ENCODE data around the gene FGF14. TPM values are rescaled to one million over a fixed set of nuclear protein-coding genes. Genes with fewer than 3 reads are reported as not detected.
A peak's percentile ranks its signal among the peaks of the same experiment; 100 is the strongest.

The FGF14 gene
- total RNA-seq, 4 donors from 2014 or later, result 0.12 to 3.5 (median 1.3) TPM

DNA sequence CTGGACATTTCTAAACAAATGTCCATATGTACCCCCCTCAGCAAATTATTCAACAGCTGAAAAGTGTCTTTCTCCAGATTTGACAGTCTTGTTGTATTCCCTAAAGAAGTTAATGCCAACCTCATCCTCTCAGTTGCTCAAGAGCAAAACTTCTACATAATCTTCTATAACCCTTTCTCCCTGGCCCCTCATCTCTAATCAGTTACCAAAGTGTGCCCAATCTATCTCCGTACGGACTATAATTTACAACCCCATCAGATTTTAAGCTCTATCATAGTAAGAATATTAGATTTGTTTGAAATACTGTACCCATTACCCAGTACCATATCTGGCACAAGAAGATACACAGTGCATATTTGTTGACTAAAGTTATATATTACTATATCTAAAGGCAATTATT lies 101.5 kb downstream of the FGF14 start:
- DNase-seq (ENCODE audit: low spot score) (no peak), ATAC-seq (ENCODE audit: low FRiP score) (no peak)
- TF ChIP-seq, protein P1, sequence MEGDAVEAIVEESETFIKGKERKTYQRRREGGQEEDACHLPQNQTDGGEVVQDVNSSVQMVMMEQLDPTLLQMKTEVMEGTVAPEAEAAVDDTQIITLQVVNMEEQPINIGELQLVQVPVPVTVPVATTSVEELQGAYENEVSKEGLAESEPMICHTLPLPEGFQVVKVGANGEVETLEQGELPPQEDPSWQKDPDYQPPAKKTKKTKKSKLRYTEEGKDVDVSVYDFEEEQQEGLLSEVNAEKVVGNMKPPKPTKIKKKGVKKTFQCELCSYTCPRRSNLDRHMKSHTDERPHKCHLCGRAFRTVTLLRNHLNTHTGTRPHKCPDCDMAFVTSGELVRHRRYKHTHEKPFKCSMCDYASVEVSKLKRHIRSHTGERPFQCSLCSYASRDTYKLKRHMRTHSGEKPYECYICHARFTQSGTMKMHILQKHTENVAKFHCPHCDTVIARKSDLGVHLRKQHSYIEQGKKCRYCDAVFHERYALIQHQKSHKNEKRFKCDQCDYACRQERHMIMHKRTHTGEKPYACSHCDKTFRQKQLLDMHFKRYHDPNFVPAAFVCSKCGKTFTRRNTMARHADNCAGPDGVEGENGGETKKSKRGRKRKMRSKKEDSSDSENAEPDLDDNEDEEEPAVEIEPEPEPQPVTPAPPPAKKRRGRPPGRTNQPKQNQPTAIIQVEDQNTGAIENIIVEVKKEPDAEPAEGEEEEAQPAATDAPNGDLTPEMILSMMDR (IDR thresholded peaks at IDR 0.05), result no peak

DNA sequence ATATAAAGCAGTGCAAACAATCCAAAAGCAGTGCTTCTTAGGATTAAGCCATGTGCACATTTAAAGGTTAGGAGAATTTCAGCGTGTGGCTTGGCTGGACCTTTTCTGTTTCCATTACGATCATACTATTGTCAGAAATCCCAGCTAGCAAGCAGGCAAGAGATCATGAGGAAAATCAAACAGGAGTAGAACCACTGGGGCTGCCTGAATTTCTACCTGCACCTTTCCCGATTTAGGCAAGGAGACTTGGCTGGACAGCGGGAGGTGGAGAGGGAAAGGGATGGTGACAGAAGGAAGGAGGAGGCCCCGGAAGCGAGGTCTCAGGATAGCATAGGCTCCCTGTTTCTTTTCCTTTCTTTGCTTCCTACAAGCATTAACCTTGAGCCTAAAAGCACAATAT lies 102.5 kb downstream of the FGF14 start:
- TF ChIP-seq, protein P1 (IDR thresholded peaks at IDR 0.05), result no peak
- DNase-seq (ENCODE audit: low spot score) (no peak), ATAC-seq (ENCODE audit: low FRiP score) (no peak)

DNA sequence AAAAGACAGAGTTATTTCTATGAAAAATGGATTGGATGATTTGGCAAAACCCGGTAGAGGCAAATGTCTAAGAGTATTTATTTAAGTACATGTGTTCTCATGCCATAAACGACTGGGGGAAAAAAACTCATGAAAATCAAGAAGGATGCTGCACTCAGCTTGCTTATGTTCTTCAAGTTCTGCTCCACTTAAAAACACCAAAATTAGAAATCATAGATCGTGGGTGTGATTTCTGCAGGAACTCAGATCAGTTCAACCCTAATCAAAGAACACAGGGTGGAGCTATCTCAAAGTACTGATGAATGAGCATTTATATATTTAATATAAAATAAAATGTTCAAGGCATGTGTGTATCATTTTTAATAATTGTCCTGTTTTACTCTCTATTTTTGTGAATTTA lies 103.8 kb downstream of the FGF14 start:
- ATAC-seq (ENCODE audit: low FRiP score) (no peak), DNase-seq (ENCODE audit: low spot score) (no peak)
- TF ChIP-seq, protein P1 (IDR thresholded peaks at IDR 0.05), result no peak

DNA sequence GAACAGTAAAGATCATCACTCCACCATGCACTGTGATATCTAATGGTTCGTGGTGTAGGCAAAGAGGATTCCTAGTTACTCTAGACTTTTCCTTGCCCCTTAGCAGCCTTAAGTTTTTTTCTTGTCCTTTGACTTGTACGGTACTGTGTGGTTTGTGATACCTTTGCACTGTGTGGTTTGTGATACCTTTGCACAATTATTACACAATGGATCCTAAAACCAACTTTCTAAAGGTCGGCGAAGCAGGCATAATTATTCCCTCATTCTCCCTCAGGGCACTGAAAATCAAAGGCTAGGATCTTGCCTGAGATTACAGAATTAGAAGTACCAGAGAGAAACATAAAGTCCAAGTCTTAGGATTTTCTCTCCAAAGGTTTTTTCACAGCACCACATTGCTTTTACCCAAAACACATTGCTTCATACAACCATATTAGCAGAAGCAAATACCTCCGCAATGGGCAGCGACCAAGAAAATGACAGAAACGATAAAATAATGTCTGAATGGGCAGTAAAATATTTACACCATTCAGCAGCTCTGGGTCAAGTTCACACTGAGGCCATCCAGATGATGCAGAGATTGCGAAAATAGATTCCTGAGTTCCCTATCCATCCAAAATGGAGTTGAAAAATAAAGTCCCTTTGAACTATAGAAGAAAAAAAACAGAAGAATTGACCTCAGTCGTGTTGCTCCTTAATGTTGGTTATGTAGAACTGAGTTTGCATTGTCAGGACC lies 106.4 kb downstream of the FGF14 start:
- DNase-seq (ENCODE audit: low spot score) (no peak), ATAC-seq (ENCODE audit: low FRiP score) (peak; percentile 59)

GRCh38 chr13:102294407-102295018 lies 107.3 kb downstream of the FGF14 start:
- ATAC-seq (ENCODE audit: low FRiP score) (no peak), DNase-seq (ENCODE audit: low spot score) (no peak)
- TF ChIP-seq, protein P1 (IDR thresholded peaks at IDR 0.05), result no peak

More for the DNA sequence above, 106.4 kb downstream of the FGF14 start:
- TF ChIP-seq, protein P1 (IDR thresholded peaks at IDR 0.05), result no peak

DNA sequence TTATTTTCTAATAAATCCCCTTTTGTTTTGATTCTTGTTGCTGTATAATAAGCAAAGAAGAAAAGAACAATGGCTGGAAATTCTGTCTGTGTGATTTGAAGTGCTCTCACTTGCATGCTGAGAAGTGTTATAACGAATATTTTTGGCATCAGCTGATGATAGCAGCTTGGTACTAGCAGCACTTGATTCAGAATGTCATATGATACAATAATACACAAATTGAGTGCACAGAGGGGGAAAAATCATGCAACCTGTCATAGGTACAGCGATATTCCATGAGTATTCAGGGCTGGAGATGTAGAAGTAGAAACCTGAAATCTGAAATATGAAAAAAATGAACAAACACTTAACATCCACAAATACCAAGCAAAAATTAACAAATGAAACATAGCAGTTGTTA lies 108.1 kb downstream of the FGF14 start:
- TF ChIP-seq, protein P1 (IDR thresholded peaks at IDR 0.05), result no peak
- no peak for ATAC-seq (ENCODE audit: low FRiP score)

More for the DNA sequence above, 108.1 kb downstream of the FGF14 start:
- DNase-seq (ENCODE audit: low spot score), result no peak

Measured in omental fat pad (tissue), 4 donors.